ENCODE measurements around the gene CCDC146. TPM values are rescaled to one million over a fixed set of nuclear protein-coding genes. Genes with fewer than 3 reads are reported as not detected.

CCDC146 gene
- total RNA-seq, 1 experiment from 2014 or later, result 1.4 TPM

DNA sequence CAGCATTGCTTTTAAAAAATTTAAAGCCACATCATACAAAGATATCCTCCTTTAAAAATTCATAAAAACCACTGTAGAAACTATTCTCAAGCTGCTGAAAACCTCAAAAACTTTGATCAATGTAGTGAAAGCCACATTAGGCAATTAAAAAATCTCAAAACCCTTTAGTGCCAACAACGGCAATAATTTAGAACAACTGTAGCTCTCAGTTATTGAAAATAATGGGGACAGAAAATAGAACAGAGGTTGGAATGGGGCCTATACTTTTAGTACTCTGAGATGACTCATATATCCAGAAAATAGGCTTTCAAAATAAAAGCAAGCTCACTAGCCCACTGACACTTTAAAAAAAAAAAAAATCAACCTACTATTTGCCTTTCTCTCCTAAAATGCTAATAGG, 206.3 kb downstream of the CCDC146 start:
- Mint-ChIP-seq H3K36me3 (ENCODE audit: insufficient read depth, unreplicated experiment) (peaks cover 12% of the 10 kb centered on the region), H3K4me3 (ENCODE audit: unreplicated experiment) (no peak overlapping the region), H3K27me3 (ENCODE audit: insufficient read depth, unreplicated experiment) (no peaks in the 10 kb centered on the region), H3K27ac (ENCODE audit: unreplicated experiment) (peak overlapping the region; percentile 21), H3K9me3 (ENCODE audit: unreplicated experiment) (no peaks in the 10 kb centered on the region), H3K4me1 (ENCODE audit: low read depth, unreplicated experiment) (peaks cover 16% of the 10 kb centered on the region)
- Histone ChIP-seq H3K9me3 (no peaks in the 10 kb centered on the region), H3K4me1 (peaks cover 20% of the 10 kb centered on the region), H3K27me3 (replicated peaks; ENCODE audit: control insufficient read depth, insufficient read depth, low read length) (no peaks in the 10 kb centered on the region), H3K4me3 (ENCODE audit: low read depth, low read length) (no peak overlapping the region), H3K36me3 (ENCODE audit: control insufficient read depth, insufficient read depth, low read length) (no peaks in the 10 kb centered on the region)
- intact Hi-C loops (cut with micrococcal nuclease; ENCODE audit: unreplicated experiment), result no loop called here
- TF ChIP-seq, protein P1, sequence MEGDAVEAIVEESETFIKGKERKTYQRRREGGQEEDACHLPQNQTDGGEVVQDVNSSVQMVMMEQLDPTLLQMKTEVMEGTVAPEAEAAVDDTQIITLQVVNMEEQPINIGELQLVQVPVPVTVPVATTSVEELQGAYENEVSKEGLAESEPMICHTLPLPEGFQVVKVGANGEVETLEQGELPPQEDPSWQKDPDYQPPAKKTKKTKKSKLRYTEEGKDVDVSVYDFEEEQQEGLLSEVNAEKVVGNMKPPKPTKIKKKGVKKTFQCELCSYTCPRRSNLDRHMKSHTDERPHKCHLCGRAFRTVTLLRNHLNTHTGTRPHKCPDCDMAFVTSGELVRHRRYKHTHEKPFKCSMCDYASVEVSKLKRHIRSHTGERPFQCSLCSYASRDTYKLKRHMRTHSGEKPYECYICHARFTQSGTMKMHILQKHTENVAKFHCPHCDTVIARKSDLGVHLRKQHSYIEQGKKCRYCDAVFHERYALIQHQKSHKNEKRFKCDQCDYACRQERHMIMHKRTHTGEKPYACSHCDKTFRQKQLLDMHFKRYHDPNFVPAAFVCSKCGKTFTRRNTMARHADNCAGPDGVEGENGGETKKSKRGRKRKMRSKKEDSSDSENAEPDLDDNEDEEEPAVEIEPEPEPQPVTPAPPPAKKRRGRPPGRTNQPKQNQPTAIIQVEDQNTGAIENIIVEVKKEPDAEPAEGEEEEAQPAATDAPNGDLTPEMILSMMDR (IDR thresholded peaks at IDR 0.05; ENCODE audit: insufficient read depth in 1 of 2, low read depth in 1 of 2, low read length in 1 of 2, severe bottlenecking in 1 of 2, unreplicated experiment in 1 of 2), result no peak
- BruUV-seq (replicated peaks), result no TSS peak
- CTCF ChIA-PET, result no interaction called here
- DNase-seq, result no peak
- POLR2A ChIA-PET, result interaction anchor here (0.6 kb wide), 2 partner anchors 185 to 878 kb away, joined by 3 to 4 read pairs; no protein-coding TSS in a partner anchor

DNA sequence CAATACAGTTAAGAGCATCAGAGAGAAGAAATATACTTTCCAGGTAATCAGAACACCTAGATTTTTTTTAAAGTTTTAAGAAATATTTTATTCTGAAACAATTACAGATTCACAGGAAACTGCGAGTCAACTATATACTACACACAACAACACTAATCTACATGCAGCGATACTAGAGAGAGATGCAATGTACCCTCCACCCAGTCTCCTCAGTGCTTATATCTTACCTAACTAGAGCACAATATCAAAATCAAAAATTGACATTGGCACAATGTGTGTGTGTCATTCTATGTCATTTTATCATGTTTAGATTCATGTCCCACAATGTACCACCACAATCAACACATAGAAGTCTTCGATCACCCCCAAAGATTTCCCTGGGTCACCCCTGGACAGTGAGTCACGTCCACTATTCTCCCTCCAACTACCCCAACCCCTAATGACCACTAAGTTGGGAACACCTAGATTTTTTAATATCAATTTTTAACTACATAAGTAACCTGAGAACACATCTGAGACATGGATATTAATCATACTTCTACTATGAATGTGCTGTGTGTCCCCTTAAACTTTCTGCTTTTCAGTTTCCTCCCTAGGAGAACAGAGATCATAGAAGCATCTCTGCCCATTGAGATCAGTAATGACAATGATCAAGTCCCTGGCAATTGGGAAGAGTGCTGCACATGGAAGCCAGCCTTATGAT, 207.2 kb downstream of the CCDC146 start:
- intact Hi-C loops (cut with micrococcal nuclease; ENCODE audit: unreplicated experiment), result no loop called here
- ChIA-PET CTCF (interaction anchor here (0.7 kb wide), 1 partner anchor 22 kb away, joined by 7 read pairs; no protein-coding TSS in a partner anchor), POLR2A (interaction anchor here (0.6 to 0.7 kb wide), 3 partner anchors 10 to 877 kb away, joined by 3 to 6 read pairs (median 4); no protein-coding TSS in a partner anchor)
- Mint-ChIP-seq H3K9me3 (ENCODE audit: unreplicated experiment) (no peaks in the 10 kb centered on the region), H3K27me3 (ENCODE audit: insufficient read depth, unreplicated experiment) (no peaks in the 10 kb centered on the region), H3K4me3 (ENCODE audit: unreplicated experiment) (no peak overlapping the region), H3K36me3 (ENCODE audit: insufficient read depth, unreplicated experiment) (peaks cover 12% of the 10 kb centered on the region), H3K27ac (ENCODE audit: unreplicated experiment) (no peak overlapping the region), H3K4me1 (ENCODE audit: low read depth, unreplicated experiment) (peaks cover 16% of the 10 kb centered on the region)
- Histone ChIP-seq H3K9me3 (no peaks in the 10 kb centered on the region), H3K27me3 (replicated peaks; ENCODE audit: control insufficient read depth, insufficient read depth, low read length) (no peaks in the 10 kb centered on the region), H3K4me1 (peaks cover 20% of the 10 kb centered on the region), H3K4me3 (ENCODE audit: low read depth, low read length) (no peak overlapping the region), H3K36me3 (ENCODE audit: control insufficient read depth, insufficient read depth, low read length) (no peaks in the 10 kb centered on the region)
- DNase-seq, result no peak
- TF ChIP-seq, protein P1 (IDR thresholded peaks at IDR 0.05; ENCODE audit: insufficient read depth in 1 of 2, low read depth in 1 of 2, low read length in 1 of 2, severe bottlenecking in 1 of 2, unreplicated experiment in 1 of 2), result no peak
- BruUV-seq (replicated peaks), result no TSS peak

DNA sequence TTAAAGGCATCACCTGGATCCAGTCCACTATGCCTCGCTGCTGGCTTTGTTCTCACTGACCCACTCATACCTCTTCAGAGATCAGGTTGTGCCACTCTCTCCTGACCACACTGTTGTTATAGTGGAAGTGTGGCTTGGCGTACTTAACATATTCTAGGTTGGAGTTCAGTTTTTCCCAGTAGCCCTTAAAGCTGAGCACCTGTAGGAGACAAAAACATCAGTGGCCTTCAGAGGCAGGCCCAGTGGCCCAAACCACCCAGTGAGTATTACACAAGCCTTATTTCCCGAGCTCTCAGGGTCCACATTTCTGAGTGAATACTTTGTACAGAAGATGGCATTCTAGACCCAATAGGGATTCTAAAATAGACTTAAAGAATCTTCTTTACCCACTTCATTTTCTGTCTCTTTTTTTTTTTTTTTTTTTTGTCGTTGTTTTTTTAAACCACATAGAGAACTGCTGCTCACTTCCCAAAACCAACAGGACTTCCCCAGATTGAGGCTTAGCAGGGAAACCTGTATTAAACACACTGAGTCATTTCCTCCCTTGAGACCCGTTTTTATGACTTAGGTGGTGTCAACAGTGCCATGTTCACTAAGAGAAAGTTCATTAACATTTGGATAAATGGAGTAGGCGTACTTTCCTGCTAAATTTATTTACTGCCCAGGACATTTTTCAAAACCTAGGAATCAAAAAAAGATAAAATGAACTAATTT, 207.9 kb downstream of the CCDC146 start:
- no peak for DNase-seq
- peaks cover 16% of the 10 kb centered on the region for H3K4me1 Mint-ChIP-seq (ENCODE audit: low read depth, unreplicated experiment)
- ChIA-PET CTCF (interaction anchor here (0.7 kb wide), 1 partner anchor 23 kb away, joined by 7 read pairs; no protein-coding TSS in a partner anchor), POLR2A (interaction anchor here (0.7 kb wide), 1 partner anchor 9 kb away, joined by 6 read pairs; no protein-coding TSS in a partner anchor)
- Histone ChIP-seq H3K9me3 (no peaks in the 10 kb centered on the region), H3K4me3 (ENCODE audit: low read depth, low read length) (no peak overlapping the region), H3K36me3 (ENCODE audit: control insufficient read depth, insufficient read depth, low read length) (no peaks in the 10 kb centered on the region), H3K4me1 (peaks cover 20% of the 10 kb centered on the region), H3K27me3 (replicated peaks; ENCODE audit: control insufficient read depth, insufficient read depth, low read length) (no peaks in the 10 kb centered on the region)
- BruUV-seq (replicated peaks), result no TSS peak
- H3K27ac Mint-ChIP-seq (ENCODE audit: unreplicated experiment), result no peak overlapping the region
- intact Hi-C loops (cut with micrococcal nuclease; ENCODE audit: unreplicated experiment), result no loop called here
- H3K36me3 Mint-ChIP-seq (ENCODE audit: insufficient read depth, unreplicated experiment), result peaks cover 12% of the 10 kb centered on the region
- no peaks in the 10 kb centered on the region for H3K27me3 Mint-ChIP-seq (ENCODE audit: insufficient read depth, unreplicated experiment)
- H3K9me3 Mint-ChIP-seq (ENCODE audit: unreplicated experiment), result no peaks in the 10 kb centered on the region
- TF ChIP-seq, protein P1 (IDR thresholded peaks at IDR 0.05; ENCODE audit: insufficient read depth in 1 of 2, low read depth in 1 of 2, low read length in 1 of 2, severe bottlenecking in 1 of 2, unreplicated experiment in 1 of 2), result no peak
- H3K4me3 Mint-ChIP-seq (ENCODE audit: unreplicated experiment), result no peak overlapping the region

Data from Caco-2 (cell line).